ENCODE results near the gene UNC119.

Gene UNC119

GRCh38 chr17:28547623-28548416 is 4.6 kb downstream of the UNC119 start:
- TF ChIP-seq CTCF (IDR thresholded peaks at IDR 0.05; ENCODE audit: low read depth, low read length): peak; percentile 79
- Histone ChIP-seq H3K4me1 (no peaks in the 10 kb centered on the region), H3K4me3 (ENCODE audit: low read depth, low read length) (no peak overlapping the region), H3K36me3 (no peaks in the 10 kb centered on the region), H3K9me3 (no peaks in the 10 kb centered on the region), H3K27me3 (no peaks in the 10 kb centered on the region)
- DNase-seq: peak; percentile 72

- Histone ChIP-seq H3K4me3 (ENCODE audit: low read depth, low read length) (no peak overlapping the region), H3K9me3 (no peaks in the 10 kb centered on the region), H3K27me3 (no peaks in the 10 kb centered on the region), H3K36me3 (no peaks in the 10 kb centered on the region), H3K4me1 (no peaks in the 10 kb centered on the region)
- no peak for TF ChIP-seq CTCF (IDR thresholded peaks at IDR 0.05; ENCODE audit: low read depth, low read length)
- no peak for DNase-seq
These were observed 5.3 kb downstream of the UNC119 start for GRCh38 chr17:28547096-28547622.

- H3K27me3 ChIP-seq: no peaks in the 10 kb centered on the region
- TF ChIP-seq CTCF (IDR thresholded peaks at IDR 0.05; ENCODE audit: low read depth, low read length): no peak
- H3K36me3 ChIP-seq: no peaks in the 10 kb centered on the region
- H3K9me3 ChIP-seq: no peaks in the 10 kb centered on the region
- H3K4me1 ChIP-seq: no peaks in the 10 kb centered on the region
- DNase-seq: no peak
- no peak overlapping the region for H3K4me3 ChIP-seq (ENCODE audit: low read depth, low read length)
These were observed 6.5 kb downstream of the UNC119 start for GRCh38 chr17:28545787-28546415.

GRCh38 chr17:28545141-28545503 is 7.3 kb downstream of the UNC119 start:
- no peaks in the 10 kb centered on the region for H3K27me3 ChIP-seq
- H3K4me3 ChIP-seq (ENCODE audit: low read depth, low read length): no peak overlapping the region
- TF ChIP-seq CTCF (IDR thresholded peaks at IDR 0.05; ENCODE audit: low read depth, low read length): no peak
- H3K4me1 ChIP-seq: no peaks in the 10 kb centered on the region
- DNase-seq: no peak
- no peaks in the 10 kb centered on the region for H3K9me3 ChIP-seq
- H3K36me3 ChIP-seq: no peaks in the 10 kb centered on the region

- H3K36me3 ChIP-seq: no peaks in the 10 kb centered on the region
- no peak overlapping the region for H3K4me3 ChIP-seq (ENCODE audit: low read depth, low read length)
- H3K9me3 ChIP-seq: no peaks in the 10 kb centered on the region
- TF ChIP-seq CTCF (IDR thresholded peaks at IDR 0.05; ENCODE audit: low read depth, low read length): no peak
- H3K4me1 ChIP-seq: no peaks in the 10 kb centered on the region
- DNase-seq: no peak
- H3K27me3 ChIP-seq: no peaks in the 10 kb centered on the region
These were observed 7.9 kb downstream of the UNC119 start for GRCh38 chr17:28544402-28545140.
